ENCODE results near the gene TMEM144. TPM values are rescaled to one million over a fixed set of nuclear protein-coding genes. Genes with fewer than 3 reads are reported as not detected.

Gene TMEM144
- total and polyA plus RNA-seq, 4 donors = 5.2 to 18.9 (median 12.2) TPM

GRCh38 chr4:158181906-158182305 lies 28.4 kb upstream of the TMEM144 start:
- Histone ChIP-seq H3K36me3 (ENCODE audit: control insufficient read depth in 1 of 2, insufficient read depth in 2 of 2, low read length in 1 of 2) (no peaks in the 10 kb centered on the region), H3K4me1 (ENCODE audit: control insufficient read depth in 1 of 2, insufficient read depth in 2 of 2, low read length in 2 of 2) (peaks cover 2 to 12% of the 10 kb centered on the region in 2 donors), H3K4me3 (ENCODE audit: low read length in 2 of 2) (no peak overlapping the region), H3K27ac (ENCODE audit: low read depth in 1 of 2, low read length in 2 of 2) (peak overlapping the region; percentile 71 to 73), H3K9me3 (ENCODE audit: control insufficient read depth, low read length) (no peaks in the 10 kb centered on the region), H3K27me3 (ENCODE audit: control insufficient read depth in 1 of 2, insufficient read depth in 2 of 2, low read length in 1 of 2) (no peaks in the 10 kb centered on the region)
- intact Hi-C loops (cut with DNase I) = no loop called here
- WGBS, 2 donors = 39 to 45% methylated on average over 5 of the region's 5 CpGs
- ATAC-seq (ENCODE audit: low FRiP score) (no peak), DNase-seq (no peak)

GRCh38 chr4:158182736-158183135 lies 27.6 kb upstream of the TMEM144 start:
- WGBS, 2 donors = 79 to 81% methylated on average over 15 of the region's 15 CpGs
- H3K27ac ChIP-seq (ENCODE audit: low read depth in 1 of 2, low read length in 2 of 2) = peak overlapping the region in 1 of 2 donors; percentile 1
- no peaks in the 10 kb centered on the region for H3K9me3 ChIP-seq (ENCODE audit: control insufficient read depth, low read length)
- ATAC-seq (ENCODE audit: low FRiP score) = peak; percentile 24
- H3K4me1 ChIP-seq (ENCODE audit: control insufficient read depth in 1 of 2, insufficient read depth in 2 of 2, low read length in 2 of 2) = peaks cover 2 to 8% of the 10 kb centered on the region in 2 donors
- DNase-seq = peak; percentile 51 to 75
- intact Hi-C loops (cut with DNase I) = no loop called here
- H3K36me3 ChIP-seq (ENCODE audit: control insufficient read depth in 1 of 2, insufficient read depth in 2 of 2, low read length in 1 of 2) = no peaks in the 10 kb centered on the region
- H3K4me3 ChIP-seq (ENCODE audit: low read length in 2 of 2) = no peak overlapping the region
- no peaks in the 10 kb centered on the region for H3K27me3 ChIP-seq (ENCODE audit: control insufficient read depth in 1 of 2, insufficient read depth in 2 of 2, low read length in 1 of 2)

- no peak for ATAC-seq (ENCODE audit: low FRiP score)
These were observed 23.5 kb upstream of the TMEM144 start for GRCh38 chr4:158186815-158187214.

GRCh38 chr4:158189422-158189821 lies 20.9 kb upstream of the TMEM144 start:
- intact Hi-C loops (cut with DNase I) = no loop called here

More at GRCh38 chr4:158186815-158187214, 23.5 kb upstream of the TMEM144 start:
- 80 to 81% methylated on average over 2 of the region's 2 CpGs for WGBS, 2 donors
- H3K27me3 ChIP-seq (ENCODE audit: control insufficient read depth in 1 of 2, insufficient read depth in 2 of 2, low read length in 1 of 2) = no peaks in the 10 kb centered on the region
- H3K9me3 ChIP-seq (ENCODE audit: control insufficient read depth, low read length) = no peaks in the 10 kb centered on the region
- H3K36me3 ChIP-seq (ENCODE audit: control insufficient read depth in 1 of 2, insufficient read depth in 2 of 2, low read length in 1 of 2) = no peaks in the 10 kb centered on the region
- H3K4me1 ChIP-seq (ENCODE audit: control insufficient read depth in 1 of 2, insufficient read depth in 2 of 2, low read length in 2 of 2) = peaks cover 0 to 5% of the 10 kb centered on the region in 2 donors
- no peak overlapping the region for H3K27ac ChIP-seq (ENCODE audit: low read depth in 1 of 2, low read length in 2 of 2)
- H3K4me3 ChIP-seq (ENCODE audit: low read length in 2 of 2) = no peak overlapping the region
- intact Hi-C loops (cut with DNase I) = no loop called here
- no peak for DNase-seq

GRCh38 chr4:158190718-158191117 lies 19.6 kb upstream of the TMEM144 start:
- H3K4me3 ChIP-seq (ENCODE audit: low read length in 2 of 2) = no peak overlapping the region
- no peaks in the 10 kb centered on the region for H3K36me3 ChIP-seq (ENCODE audit: control insufficient read depth in 1 of 2, insufficient read depth in 2 of 2, low read length in 1 of 2)
- no peak for DNase-seq
- intact Hi-C loops (cut with DNase I) = no loop called here
- no peak for ATAC-seq (ENCODE audit: low FRiP score)
- no peaks in the 10 kb centered on the region for H3K9me3 ChIP-seq (ENCODE audit: control insufficient read depth, low read length)
- H3K27me3 ChIP-seq (ENCODE audit: control insufficient read depth in 1 of 2, insufficient read depth in 2 of 2, low read length in 1 of 2) = no peaks in the 10 kb centered on the region
- peaks cover 0 to 9% of the 10 kb centered on the region in 2 donors for H3K4me1 ChIP-seq (ENCODE audit: control insufficient read depth in 1 of 2, insufficient read depth in 2 of 2, low read length in 2 of 2)
- no peak overlapping the region for H3K27ac ChIP-seq (ENCODE audit: low read depth in 1 of 2, low read length in 2 of 2)
- WGBS, 2 donors = 95% methylated on average over 2 of the region's 2 CpGs

More at GRCh38 chr4:158189422-158189821, 20.9 kb upstream of the TMEM144 start:
- Histone ChIP-seq H3K9me3 (ENCODE audit: control insufficient read depth, low read length) (no peaks in the 10 kb centered on the region), H3K27me3 (ENCODE audit: control insufficient read depth in 1 of 2, insufficient read depth in 2 of 2, low read length in 1 of 2) (no peaks in the 10 kb centered on the region), H3K4me1 (ENCODE audit: control insufficient read depth in 1 of 2, insufficient read depth in 2 of 2, low read length in 2 of 2) (peaks cover 0 to 8% of the 10 kb centered on the region in 2 donors), H3K4me3 (ENCODE audit: low read length in 2 of 2) (no peak overlapping the region), H3K27ac (ENCODE audit: low read depth in 1 of 2, low read length in 2 of 2) (no peak overlapping the region), H3K36me3 (ENCODE audit: control insufficient read depth in 1 of 2, insufficient read depth in 2 of 2, low read length in 1 of 2) (no peaks in the 10 kb centered on the region)
- ATAC-seq (ENCODE audit: low FRiP score) (no peak), DNase-seq (no peak)
- 91 to 97% methylated on average over 1 of the region's 1 CpG for WGBS, 2 donors

GRCh38 chr4:158192439-158193158 lies 17.7 kb upstream of the TMEM144 start:
- no peak overlapping the region for H3K4me3 ChIP-seq (ENCODE audit: low read length in 2 of 2)

GRCh38 chr4:158193171-158193749 lies 17.0 kb upstream of the TMEM144 start:
- Histone ChIP-seq H3K4me3 (ENCODE audit: low read length in 2 of 2) (no peak overlapping the region), H3K4me1 (ENCODE audit: control insufficient read depth in 1 of 2, insufficient read depth in 2 of 2, low read length in 2 of 2) (peaks cover 0 to 9% of the 10 kb centered on the region in 2 donors), H3K27ac (ENCODE audit: low read depth in 1 of 2, low read length in 2 of 2) (peak overlapping the region; percentile 89 to 98), H3K36me3 (ENCODE audit: control insufficient read depth in 1 of 2, insufficient read depth in 2 of 2, low read length in 1 of 2) (no peaks in the 10 kb centered on the region), H3K27me3 (ENCODE audit: control insufficient read depth in 1 of 2, insufficient read depth in 2 of 2, low read length in 1 of 2) (no peaks in the 10 kb centered on the region), H3K9me3 (ENCODE audit: control insufficient read depth, low read length) (no peaks in the 10 kb centered on the region)
- DNase-seq (no peak), ATAC-seq (ENCODE audit: low FRiP score) (peak; percentile 61)
- intact Hi-C loops (cut with DNase I) = no loop called here
- 20% methylated on average over 3 of the region's 3 CpGs for WGBS, 2 donors

More at GRCh38 chr4:158192439-158193158, 17.7 kb upstream of the TMEM144 start:
- Histone ChIP-seq H3K27me3 (ENCODE audit: control insufficient read depth in 1 of 2, insufficient read depth in 2 of 2, low read length in 1 of 2) (no peaks in the 10 kb centered on the region), H3K27ac (ENCODE audit: low read depth in 1 of 2, low read length in 2 of 2) (peak overlapping the region; percentile 77 to 98), H3K36me3 (ENCODE audit: control insufficient read depth in 1 of 2, insufficient read depth in 2 of 2, low read length in 1 of 2) (no peaks in the 10 kb centered on the region), H3K4me1 (ENCODE audit: control insufficient read depth in 1 of 2, insufficient read depth in 2 of 2, low read length in 2 of 2) (peaks cover 0 to 9% of the 10 kb centered on the region in 2 donors), H3K9me3 (ENCODE audit: control insufficient read depth, low read length) (no peaks in the 10 kb centered on the region)
- intact Hi-C loops (cut with DNase I) = no loop called here
- no peak for DNase-seq
- WGBS, 2 donors = 7 to 9% methylated on average over 5 of the region's 5 CpGs
- ATAC-seq (ENCODE audit: low FRiP score) = peak; percentile 75

GRCh38 chr4:158195297-158195696 lies 15.0 kb upstream of the TMEM144 start:
- no peak overlapping the region for H3K4me3 ChIP-seq (ENCODE audit: low read length in 2 of 2)
- intact Hi-C loops (cut with DNase I) = no loop called here
- H3K9me3 ChIP-seq (ENCODE audit: control insufficient read depth, low read length) = no peaks in the 10 kb centered on the region
- H3K4me1 ChIP-seq (ENCODE audit: control insufficient read depth in 1 of 2, insufficient read depth in 2 of 2, low read length in 2 of 2) = peaks cover 2 to 9% of the 10 kb centered on the region in 2 donors
- H3K27me3 ChIP-seq (ENCODE audit: control insufficient read depth in 1 of 2, insufficient read depth in 2 of 2, low read length in 1 of 2) = no peaks in the 10 kb centered on the region
- H3K36me3 ChIP-seq (ENCODE audit: control insufficient read depth in 1 of 2, insufficient read depth in 2 of 2, low read length in 1 of 2) = no peaks in the 10 kb centered on the region
- no peak for ATAC-seq (ENCODE audit: low FRiP score)
- WGBS, 2 donors = 92 to 100% methylated on average over 1 of the region's 1 CpG
- DNase-seq = no peak
- peak overlapping the region; percentile 36 to 84 for H3K27ac ChIP-seq (ENCODE audit: low read depth in 1 of 2, low read length in 2 of 2)

All from aorta (tissue), 5 donors.